NB4 (cell line): Measurements from ENCODE around the gene LRRC28.

Experiments used
- DNase-seq: peaks from one replicate; pipeline ENCODE4 v3.0.0; 2010; ENCODE audit warnings: low read depth
- H3K4me3 ChIP-seq: one replicate; pipeline ENCODE4 v1.5.1; 2011; ENCODE audit warnings: mild to moderate bottlenecking, low read depth, low read length, moderate library complexity
- MYC ChIP-seq: IDR thresholded peaks from 2 replicates; pipeline ENCODE4 v1.6.1; 2011; ENCODE audit warnings: low read depth, low read length
- POLR2A ChIP-seq: IDR thresholded peaks from 2 replicates; pipeline ENCODE4 v1.6.1; 2011; ENCODE audit warnings: mild to moderate bottlenecking; ENCODE audit not compliant: insufficient read length; ENCODE audit errors: extremely low read depth
- TF ChIP-seq, protein P1 (sequence below): IDR thresholded peaks from 2 replicates; pipeline ENCODE4 v1.6.1; 2011; ENCODE audit warnings: low read depth, low read length
- TF ChIP-seq, protein P2 (sequence below): IDR thresholded peaks from one replicate; pipeline ENCODE4 v1.5.1; 2012; ENCODE audit warnings: low read depth, low read length

The LRRC28 gene

DNA sequence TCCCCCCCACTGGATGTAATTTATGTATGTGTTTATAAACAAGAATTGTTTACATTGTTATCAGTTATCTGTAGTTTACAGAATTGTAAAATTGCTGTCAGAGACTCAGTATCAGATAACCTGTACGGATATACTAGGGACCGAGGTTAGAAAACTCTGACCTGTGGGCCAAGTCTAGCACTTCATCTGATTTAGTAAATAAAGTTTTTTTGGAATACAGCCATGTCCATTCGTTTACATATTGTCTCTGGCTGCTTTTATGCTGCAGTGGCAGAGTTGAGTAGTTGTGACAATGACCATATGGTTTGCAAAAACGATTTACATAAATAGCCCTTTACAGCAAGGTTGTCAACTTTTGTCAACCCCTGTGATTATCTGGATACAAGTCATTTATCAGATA, 52.6 kb downstream of the LRRC28 start:
- DNase-seq: no peak
- TF ChIP-seq, protein P1, sequence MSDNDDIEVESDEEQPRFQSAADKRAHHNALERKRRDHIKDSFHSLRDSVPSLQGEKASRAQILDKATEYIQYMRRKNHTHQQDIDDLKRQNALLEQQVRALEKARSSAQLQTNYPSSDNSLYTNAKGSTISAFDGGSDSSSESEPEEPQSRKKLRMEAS: no peak
- no peak overlapping the region for H3K4me3 ChIP-seq

GRCh38 chr15:99305761-99306505, 54.7 kb downstream of the LRRC28 start:
- H3K4me3 ChIP-seq: no peak overlapping the region
- no peak for DNase-seq
- TF ChIP-seq, protein P2, sequence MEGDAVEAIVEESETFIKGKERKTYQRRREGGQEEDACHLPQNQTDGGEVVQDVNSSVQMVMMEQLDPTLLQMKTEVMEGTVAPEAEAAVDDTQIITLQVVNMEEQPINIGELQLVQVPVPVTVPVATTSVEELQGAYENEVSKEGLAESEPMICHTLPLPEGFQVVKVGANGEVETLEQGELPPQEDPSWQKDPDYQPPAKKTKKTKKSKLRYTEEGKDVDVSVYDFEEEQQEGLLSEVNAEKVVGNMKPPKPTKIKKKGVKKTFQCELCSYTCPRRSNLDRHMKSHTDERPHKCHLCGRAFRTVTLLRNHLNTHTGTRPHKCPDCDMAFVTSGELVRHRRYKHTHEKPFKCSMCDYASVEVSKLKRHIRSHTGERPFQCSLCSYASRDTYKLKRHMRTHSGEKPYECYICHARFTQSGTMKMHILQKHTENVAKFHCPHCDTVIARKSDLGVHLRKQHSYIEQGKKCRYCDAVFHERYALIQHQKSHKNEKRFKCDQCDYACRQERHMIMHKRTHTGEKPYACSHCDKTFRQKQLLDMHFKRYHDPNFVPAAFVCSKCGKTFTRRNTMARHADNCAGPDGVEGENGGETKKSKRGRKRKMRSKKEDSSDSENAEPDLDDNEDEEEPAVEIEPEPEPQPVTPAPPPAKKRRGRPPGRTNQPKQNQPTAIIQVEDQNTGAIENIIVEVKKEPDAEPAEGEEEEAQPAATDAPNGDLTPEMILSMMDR: no peak
- TF ChIP-seq POLR2A (no peak), MYC (no peak)
- TF ChIP-seq, protein P1: no peak

DNA sequence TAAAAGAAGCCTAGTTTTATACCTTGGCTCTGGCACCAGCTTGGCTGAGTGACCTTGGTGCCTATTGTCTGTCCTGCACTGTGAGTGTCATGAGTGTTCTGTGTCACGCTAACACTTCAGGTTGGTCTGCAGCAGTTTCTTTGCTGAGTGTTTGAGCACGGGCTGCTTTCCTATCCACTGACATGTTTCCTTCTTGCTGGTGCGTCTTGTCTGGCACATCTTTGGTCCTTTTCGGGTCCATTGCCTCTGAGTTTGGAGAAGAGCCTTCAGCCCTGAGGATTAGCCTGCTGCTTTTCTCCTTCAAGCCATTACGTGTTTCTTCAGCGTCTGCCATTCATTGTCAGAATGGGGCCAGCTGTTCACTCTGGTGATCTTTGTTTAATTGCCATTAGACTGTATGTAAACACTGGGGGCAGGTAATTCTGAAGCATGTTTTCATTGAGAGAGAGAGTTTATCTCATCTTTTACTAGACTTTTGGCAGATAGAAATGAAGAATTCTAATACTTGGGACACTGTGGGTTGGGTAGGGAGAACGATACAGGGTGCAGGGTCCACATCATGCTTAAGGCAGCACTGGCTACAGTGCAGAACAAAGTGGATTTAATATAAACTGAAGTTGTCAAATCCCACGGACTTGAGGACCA, 55.5 kb downstream of the LRRC28 start:
- no peak overlapping the region for H3K4me3 ChIP-seq
- no peak for DNase-seq

GRCh38 chr15:99307735-99308134, 56.5 kb downstream of the LRRC28 start:
- no peak overlapping the region for H3K4me3 ChIP-seq
- DNase-seq: no peak
- TF ChIP-seq POLR2A (no peak), MYC (no peak)
- TF ChIP-seq, protein P1: no peak
- TF ChIP-seq, protein P2: no peak

More for the DNA sequence above, 55.5 kb downstream of the LRRC28 start:
- TF ChIP-seq, protein P2: no peak
- TF ChIP-seq, protein P1: no peak
- TF ChIP-seq MYC: no peak
- no peak for TF ChIP-seq POLR2A

DNA sequence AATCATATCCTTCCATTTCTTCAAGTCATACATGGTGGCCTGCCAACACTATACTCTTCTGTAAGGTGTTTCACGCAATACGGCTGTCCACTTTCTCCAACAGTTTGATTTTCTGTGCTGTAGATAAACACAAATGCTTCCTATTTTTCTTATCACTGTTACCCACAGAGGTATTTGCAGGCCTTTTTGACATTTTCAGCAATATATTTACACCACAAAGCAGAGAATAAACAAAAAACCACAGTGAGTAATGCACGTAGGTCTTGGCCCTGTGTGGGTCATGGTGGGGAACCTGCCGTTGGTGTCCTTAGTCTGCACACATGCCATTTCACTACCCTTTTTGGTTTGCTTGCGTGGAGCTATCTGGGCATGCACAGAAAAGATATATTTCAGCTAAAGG, 59.5 kb downstream of the LRRC28 start:
- H3K4me3 ChIP-seq: no peak overlapping the region
- TF ChIP-seq, protein P1: no peak
- no peak for TF ChIP-seq MYC
- DNase-seq: no peak

DNA sequence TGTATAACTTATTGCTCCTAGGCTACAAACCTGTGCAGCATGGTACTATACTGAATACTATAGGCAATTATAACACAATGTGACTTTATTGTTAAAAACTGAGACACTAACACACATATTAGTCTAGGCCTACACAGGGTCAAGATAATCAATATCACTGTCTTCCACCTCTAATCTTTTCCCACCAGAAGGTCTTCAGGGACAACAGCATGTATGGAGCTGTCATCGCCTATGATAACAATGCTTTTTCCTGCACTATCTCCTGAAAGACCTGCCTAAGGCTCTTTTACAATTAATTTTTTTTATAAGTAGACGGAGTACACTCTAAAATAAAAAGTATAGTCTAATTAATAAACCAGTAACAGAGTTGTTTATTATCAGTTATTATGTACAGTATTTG, 60.9 kb downstream of the LRRC28 start:
- H3K4me3 ChIP-seq: no peak overlapping the region
- DNase-seq: no peak
- TF ChIP-seq POLR2A (no peak), MYC (no peak)
- TF ChIP-seq, protein P2: no peak
- TF ChIP-seq, protein P1: no peak
